Measurements from ENCODE around the gene DBF4B.

DNA sequence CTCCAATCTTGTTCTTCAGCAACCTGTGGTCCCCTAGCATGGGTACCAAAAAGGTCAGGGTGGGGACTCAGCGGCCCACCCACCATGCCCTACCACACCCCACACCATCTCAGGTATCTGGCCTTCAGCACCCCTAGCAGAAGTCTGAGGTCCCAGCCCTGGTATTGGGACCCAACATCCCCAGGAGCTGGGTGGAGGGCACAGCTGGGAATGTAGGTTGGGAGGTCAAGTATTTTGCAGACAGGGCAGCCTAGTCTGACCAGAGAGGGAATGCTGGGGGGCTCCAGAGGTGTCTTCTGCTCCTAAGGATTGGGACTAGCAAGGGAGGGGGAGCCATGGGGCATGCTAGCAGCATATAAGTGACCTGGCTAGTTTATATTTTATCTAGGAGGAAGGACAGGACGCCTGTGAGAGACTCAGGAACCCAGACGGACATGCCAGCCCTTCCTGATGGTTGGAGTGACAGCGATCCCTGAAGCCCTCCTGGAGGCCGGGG is 49.5 kb downstream of the DBF4B start:
- TF ChIP-seq SP1 (CRISPR knock-in tag; conservative IDR thresholded peaks at IDR 0.05) (no peak), JUN (CRISPR knock-in tag; IDR thresholded peaks at IDR 0.05) (no peak), NR3C1 (CRISPR knock-in tag; conservative IDR thresholded peaks at IDR 0.05; ENCODE audit: low read depth) (no peak), GTF2I (CRISPR knock-in tag; conservative IDR thresholded peaks at IDR 0.05) (no peak), TEAD4 (CRISPR knock-in tag; IDR thresholded peaks at IDR 0.05) (no peak), NFE2L1 (CRISPR knock-in tag; IDR thresholded peaks at IDR 0.05) (no peak)
- TF ChIP-seq, protein P1, sequence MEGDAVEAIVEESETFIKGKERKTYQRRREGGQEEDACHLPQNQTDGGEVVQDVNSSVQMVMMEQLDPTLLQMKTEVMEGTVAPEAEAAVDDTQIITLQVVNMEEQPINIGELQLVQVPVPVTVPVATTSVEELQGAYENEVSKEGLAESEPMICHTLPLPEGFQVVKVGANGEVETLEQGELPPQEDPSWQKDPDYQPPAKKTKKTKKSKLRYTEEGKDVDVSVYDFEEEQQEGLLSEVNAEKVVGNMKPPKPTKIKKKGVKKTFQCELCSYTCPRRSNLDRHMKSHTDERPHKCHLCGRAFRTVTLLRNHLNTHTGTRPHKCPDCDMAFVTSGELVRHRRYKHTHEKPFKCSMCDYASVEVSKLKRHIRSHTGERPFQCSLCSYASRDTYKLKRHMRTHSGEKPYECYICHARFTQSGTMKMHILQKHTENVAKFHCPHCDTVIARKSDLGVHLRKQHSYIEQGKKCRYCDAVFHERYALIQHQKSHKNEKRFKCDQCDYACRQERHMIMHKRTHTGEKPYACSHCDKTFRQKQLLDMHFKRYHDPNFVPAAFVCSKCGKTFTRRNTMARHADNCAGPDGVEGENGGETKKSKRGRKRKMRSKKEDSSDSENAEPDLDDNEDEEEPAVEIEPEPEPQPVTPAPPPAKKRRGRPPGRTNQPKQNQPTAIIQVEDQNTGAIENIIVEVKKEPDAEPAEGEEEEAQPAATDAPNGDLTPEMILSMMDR (IDR thresholded peaks at IDR 0.05), result no peak
- TF ChIP-seq, protein P2, sequence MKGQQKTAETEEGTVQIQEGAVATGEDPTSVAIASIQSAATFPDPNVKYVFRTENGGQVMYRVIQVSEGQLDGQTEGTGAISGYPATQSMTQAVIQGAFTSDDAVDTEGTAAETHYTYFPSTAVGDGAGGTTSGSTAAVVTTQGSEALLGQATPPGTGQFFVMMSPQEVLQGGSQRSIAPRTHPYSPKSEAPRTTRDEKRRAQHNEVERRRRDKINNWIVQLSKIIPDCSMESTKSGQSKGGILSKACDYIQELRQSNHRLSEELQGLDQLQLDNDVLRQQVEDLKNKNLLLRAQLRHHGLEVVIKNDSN (CRISPR knock-in tag; IDR thresholded peaks at IDR 0.05), result no peak
